Measurements from ENCODE around the gene CYP3A4.

DNA sequence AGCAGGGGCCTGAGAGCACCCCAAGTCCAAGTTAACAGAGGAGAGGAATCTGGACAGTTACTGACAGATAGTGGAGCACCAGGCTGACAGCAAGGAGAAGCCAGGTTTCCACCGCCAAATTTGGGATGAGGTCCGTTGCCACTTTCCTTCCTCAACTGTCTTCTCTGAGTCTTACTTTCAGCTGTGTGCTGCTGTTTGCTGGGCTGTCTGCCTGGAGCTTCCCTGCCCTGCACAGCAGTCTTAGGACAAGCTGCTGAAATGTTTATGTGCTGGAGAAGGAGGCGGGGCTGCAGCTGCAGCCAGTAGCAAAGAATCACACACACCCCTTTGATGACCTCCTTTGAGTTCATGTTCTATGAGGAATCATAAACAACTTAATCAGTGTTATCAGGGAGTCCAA is 31.6 kb downstream of the CYP3A4 start:
- TF ChIP-seq, protein P1, sequence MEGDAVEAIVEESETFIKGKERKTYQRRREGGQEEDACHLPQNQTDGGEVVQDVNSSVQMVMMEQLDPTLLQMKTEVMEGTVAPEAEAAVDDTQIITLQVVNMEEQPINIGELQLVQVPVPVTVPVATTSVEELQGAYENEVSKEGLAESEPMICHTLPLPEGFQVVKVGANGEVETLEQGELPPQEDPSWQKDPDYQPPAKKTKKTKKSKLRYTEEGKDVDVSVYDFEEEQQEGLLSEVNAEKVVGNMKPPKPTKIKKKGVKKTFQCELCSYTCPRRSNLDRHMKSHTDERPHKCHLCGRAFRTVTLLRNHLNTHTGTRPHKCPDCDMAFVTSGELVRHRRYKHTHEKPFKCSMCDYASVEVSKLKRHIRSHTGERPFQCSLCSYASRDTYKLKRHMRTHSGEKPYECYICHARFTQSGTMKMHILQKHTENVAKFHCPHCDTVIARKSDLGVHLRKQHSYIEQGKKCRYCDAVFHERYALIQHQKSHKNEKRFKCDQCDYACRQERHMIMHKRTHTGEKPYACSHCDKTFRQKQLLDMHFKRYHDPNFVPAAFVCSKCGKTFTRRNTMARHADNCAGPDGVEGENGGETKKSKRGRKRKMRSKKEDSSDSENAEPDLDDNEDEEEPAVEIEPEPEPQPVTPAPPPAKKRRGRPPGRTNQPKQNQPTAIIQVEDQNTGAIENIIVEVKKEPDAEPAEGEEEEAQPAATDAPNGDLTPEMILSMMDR (conservative IDR thresholded peaks at IDR 0.05 in 1 of 2, IDR thresholded peaks at IDR 0.05 in 1 of 2; ENCODE audit: low read depth in 1 of 2, low read length in 2 of 2), result no peak
- no peak for TF ChIP-seq EZH2 (IDR thresholded peaks at IDR 0.05; ENCODE audit: low read length, missing control alignments)
